KMS-11 (cell line): ENCODE results near the gene TEKT1.

Source experiments
- H2AFZ ChIP-seq: fragments of 200-600 bp; sonication (generic); 2 replicates; pipeline ENCODE4 v1.6.1; 2016; ENCODE audit warnings: antibody characterized with exemption, mixed run types, low read depth
- H3K27ac ChIP-seq: fragments of 200-600 bp; sonication (generic); 2 replicates; pipeline ENCODE4 v1.6.1; 2016; ENCODE audit warnings: mild to moderate bottlenecking, mixed run types
- H3K27me3 ChIP-seq: fragments of 200-600 bp; sonication (generic); 2 replicates; pipeline ENCODE4 v1.6.1; 2017; ENCODE audit warnings: mild to moderate bottlenecking, low read depth, mixed run types, moderate library complexity; ENCODE audit not compliant: insufficient read depth
- H3K36me3 ChIP-seq: fragments of 200-600 bp; sonication (generic); 2 replicates; pipeline ENCODE4 v1.6.1; 2017; ENCODE audit warnings: mild to moderate bottlenecking, mixed run types; ENCODE audit not compliant: insufficient read depth
- H3K4me1 ChIP-seq: fragments of 200-600 bp; sonication (generic); 2 replicates; pipeline ENCODE4 v1.6.1; 2016; ENCODE audit warnings: mild to moderate bottlenecking, low read depth, mixed run types; ENCODE audit not compliant: poor library complexity, severe bottlenecking
- H3K4me2 ChIP-seq: fragments of 200-600 bp; sonication (generic); 2 replicates; pipeline ENCODE4 v1.7.0; 2016; ENCODE audit warnings: mild to moderate bottlenecking, mixed run types
- H3K4me3 ChIP-seq: fragments of 200-600 bp; sonication (generic); IDR thresholded peaks from 2 replicates; pipeline ENCODE4 v1.6.1; 2017; ENCODE audit warnings: low read depth, low read length, mixed read lengths; ENCODE audit not compliant: insufficient read depth
- H3K79me2 ChIP-seq: fragments of 200-600 bp; sonication (generic); 2 replicates; pipeline ENCODE4 v1.6.1; 2016; ENCODE audit warnings: low read depth, mixed run types; ENCODE audit not compliant: insufficient read depth
- H3K9ac ChIP-seq: fragments of 200-600 bp; sonication (generic); 2 replicates; pipeline ENCODE4 v1.6.1; 2016; ENCODE audit warnings: mild to moderate bottlenecking, mixed run types
- H4K20me1 ChIP-seq: fragments of 200-600 bp; sonication (generic); 2 replicates; pipeline ENCODE4 v1.6.1; 2016; ENCODE audit warnings: mild to moderate bottlenecking, mixed run types; ENCODE audit not compliant: insufficient read depth
- TF ChIP-seq, protein P1 (sequence below): fragments of 200-600 bp; sonication (generic); conservative IDR thresholded peaks from 2 replicates; pipeline ENCODE4 v1.6.1; 2017; ENCODE audit warnings: low read depth, mild to moderate bottlenecking, antibody characterized with exemption, low read length, moderate library complexity, mixed read lengths

Gene TEKT1

DNA sequence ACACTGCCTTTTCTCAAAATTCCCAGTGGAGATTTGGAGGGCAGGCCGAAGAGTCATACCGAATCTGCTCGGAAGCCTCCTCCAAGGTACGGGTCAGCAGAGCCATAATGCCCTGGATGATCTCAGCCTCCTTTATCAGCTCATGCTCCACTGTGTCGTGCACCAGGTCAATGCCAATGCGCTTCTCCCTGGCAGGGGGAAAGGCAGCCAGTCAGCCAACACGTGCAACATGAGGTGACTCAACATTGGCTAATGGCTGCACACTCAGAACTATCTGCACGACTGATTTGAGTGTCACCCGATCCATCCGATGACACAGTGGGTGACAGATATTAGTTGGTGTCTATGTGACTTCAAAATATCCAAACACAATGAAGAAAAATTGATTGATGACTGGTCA is 15.8 kb downstream of the TEKT1 start:
- Histone ChIP-seq H4K20me1 (no peaks in the 10 kb centered on the region), H3K4me2 (no peak overlapping the region), H3K27ac (no peak overlapping the region), H3K4me1 (no peaks in the 10 kb centered on the region), H2AFZ (no peak overlapping the region), H3K27me3 (no peaks in the 10 kb centered on the region), H3K9ac (no peak overlapping the region), H3K79me2 (no peaks in the 10 kb centered on the region), H3K36me3 (no peaks in the 10 kb centered on the region), H3K4me3 (no peak overlapping the region)
- TF ChIP-seq, protein P1, sequence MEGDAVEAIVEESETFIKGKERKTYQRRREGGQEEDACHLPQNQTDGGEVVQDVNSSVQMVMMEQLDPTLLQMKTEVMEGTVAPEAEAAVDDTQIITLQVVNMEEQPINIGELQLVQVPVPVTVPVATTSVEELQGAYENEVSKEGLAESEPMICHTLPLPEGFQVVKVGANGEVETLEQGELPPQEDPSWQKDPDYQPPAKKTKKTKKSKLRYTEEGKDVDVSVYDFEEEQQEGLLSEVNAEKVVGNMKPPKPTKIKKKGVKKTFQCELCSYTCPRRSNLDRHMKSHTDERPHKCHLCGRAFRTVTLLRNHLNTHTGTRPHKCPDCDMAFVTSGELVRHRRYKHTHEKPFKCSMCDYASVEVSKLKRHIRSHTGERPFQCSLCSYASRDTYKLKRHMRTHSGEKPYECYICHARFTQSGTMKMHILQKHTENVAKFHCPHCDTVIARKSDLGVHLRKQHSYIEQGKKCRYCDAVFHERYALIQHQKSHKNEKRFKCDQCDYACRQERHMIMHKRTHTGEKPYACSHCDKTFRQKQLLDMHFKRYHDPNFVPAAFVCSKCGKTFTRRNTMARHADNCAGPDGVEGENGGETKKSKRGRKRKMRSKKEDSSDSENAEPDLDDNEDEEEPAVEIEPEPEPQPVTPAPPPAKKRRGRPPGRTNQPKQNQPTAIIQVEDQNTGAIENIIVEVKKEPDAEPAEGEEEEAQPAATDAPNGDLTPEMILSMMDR, result no peak

DNA sequence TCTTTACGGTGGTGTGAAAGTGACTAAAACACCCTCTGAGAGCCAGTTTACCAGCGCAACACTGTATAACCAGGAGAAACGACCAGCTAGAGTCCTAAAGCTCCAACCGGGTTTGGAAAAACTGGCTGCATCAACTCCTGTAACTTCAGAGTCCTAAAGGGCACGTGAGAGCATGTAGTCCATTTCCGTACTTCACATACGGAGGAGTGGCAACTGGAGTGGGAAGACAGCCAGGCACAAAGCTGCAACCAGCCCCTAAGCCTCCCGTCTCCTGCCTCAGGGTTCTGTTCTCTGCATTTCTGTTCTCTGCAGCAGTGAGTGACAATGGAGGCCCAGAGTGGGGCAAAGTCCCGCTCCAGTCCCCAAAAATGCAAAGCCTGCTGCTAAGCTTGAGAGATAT is 19.2 kb downstream of the TEKT1 start:
- H3K9ac ChIP-seq, result no peak overlapping the region
- no peaks in the 10 kb centered on the region for H4K20me1 ChIP-seq
- H3K27me3 ChIP-seq, result no peaks in the 10 kb centered on the region
- no peak overlapping the region for H2AFZ ChIP-seq
- no peaks in the 10 kb centered on the region for H3K36me3 ChIP-seq
- no peak overlapping the region for H3K27ac ChIP-seq
- H3K79me2 ChIP-seq, result no peaks in the 10 kb centered on the region
- TF ChIP-seq, protein P1, result no peak
- no peak overlapping the region for H3K4me3 ChIP-seq
- H3K4me1 ChIP-seq, result no peaks in the 10 kb centered on the region
- H3K4me2 ChIP-seq, result no peak overlapping the region

DNA sequence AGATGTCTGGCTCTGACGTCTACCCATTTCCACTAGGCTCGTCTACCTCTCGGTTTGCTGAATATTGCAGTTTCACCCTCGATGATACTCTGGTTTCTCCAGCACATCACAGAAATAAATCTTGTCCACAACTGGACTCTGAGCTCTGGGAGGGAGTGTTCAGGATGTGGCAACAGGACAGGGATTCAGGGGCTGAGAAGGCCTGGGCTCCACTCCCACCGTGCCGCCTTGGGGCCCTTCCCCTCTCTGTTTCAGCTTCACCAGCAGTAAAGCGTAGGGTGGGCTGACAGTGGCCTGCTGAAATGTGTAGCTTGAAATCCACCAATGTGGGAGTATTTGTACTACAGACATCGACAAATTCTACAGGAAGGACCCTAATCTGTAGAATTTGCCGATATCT is 20.0 kb downstream of the TEKT1 start:
- H4K20me1 ChIP-seq, result no peaks in the 10 kb centered on the region
- H3K27ac ChIP-seq, result no peak overlapping the region
- no peak overlapping the region for H3K4me3 ChIP-seq
- no peaks in the 10 kb centered on the region for H3K36me3 ChIP-seq
- H3K4me1 ChIP-seq, result no peaks in the 10 kb centered on the region
- H3K4me2 ChIP-seq, result no peak overlapping the region
- H3K9ac ChIP-seq, result no peak overlapping the region
- TF ChIP-seq, protein P1, result no peak
- no peak overlapping the region for H2AFZ ChIP-seq
- H3K79me2 ChIP-seq, result no peaks in the 10 kb centered on the region
- no peaks in the 10 kb centered on the region for H3K27me3 ChIP-seq

DNA sequence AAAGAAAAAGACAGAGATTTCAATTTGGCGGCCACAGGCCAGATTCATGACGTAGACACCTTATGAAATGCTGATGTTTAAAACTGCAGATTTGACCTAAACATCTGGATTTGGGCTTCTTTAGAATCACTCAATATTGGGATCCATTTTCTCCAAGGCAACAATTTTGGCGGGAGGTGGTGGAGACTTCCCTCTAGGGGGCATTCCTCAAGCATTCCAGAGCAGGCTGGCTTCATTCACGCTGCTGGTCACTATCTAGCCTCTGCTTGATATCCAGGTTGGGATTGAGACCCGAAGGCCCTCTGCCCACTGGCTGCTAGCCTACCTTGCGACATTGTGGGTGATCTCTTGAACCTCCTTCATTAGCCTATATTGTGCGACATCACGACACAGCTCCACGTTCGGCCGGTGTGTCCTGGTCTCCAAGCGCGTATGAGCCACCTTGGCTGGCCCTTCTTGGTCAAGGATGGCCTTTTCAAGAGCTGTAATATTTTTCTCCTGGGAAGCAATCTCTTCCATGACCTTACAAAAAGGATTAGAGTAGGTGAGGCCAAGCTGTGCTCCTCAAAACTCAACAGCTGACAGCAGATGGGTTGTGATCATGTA is 31.0 kb downstream of the TEKT1 start:
- Histone ChIP-seq H3K79me2 (no peaks in the 10 kb centered on the region), H3K4me2 (no peak overlapping the region), H2AFZ (no peak overlapping the region), H3K9ac (no peak overlapping the region), H3K27ac (no peak overlapping the region), H3K36me3 (no peaks in the 10 kb centered on the region), H4K20me1 (no peaks in the 10 kb centered on the region), H3K4me1 (no peaks in the 10 kb centered on the region), H3K4me3 (no peak overlapping the region), H3K27me3 (no peaks in the 10 kb centered on the region)
- TF ChIP-seq, protein P1, result no peak
